Stomach (tissue), 4 donors: ENCODE results near the gene ZNF423.

Source experiments
- CTCF ChIP-seq, 7 experiments: fragments of 450-650 bp in 4 of 7; fragments of 200-600 bp in 3 of 7; sonication (generic) in 3 of 7; IDR thresholded peaks; one replicate each; pipeline ENCODE4 v1.5.1; 2016 to 2019; ENCODE audit warnings: antibody characterized with exemption in 7 of 7, control low read depth in 2 of 7, mild to moderate bottlenecking in 1 of 7
- EP300 ChIP-seq: sonication (generic); formaldehyde crosslinking; IDR thresholded peaks from one replicate; pipeline ENCODE4 v1.6.1; 2017; ENCODE audit warnings: antibody characterized with exemption
- POLR2A ChIP-seq, 4 donors: fragments of 450-650 bp; IDR thresholded peaks; one replicate each; pipeline ENCODE4 v1.6.1; 2016; ENCODE audit warnings: antibody characterized with exemption in 4 of 4, control low read depth in 2 of 4, mild to moderate bottlenecking in 1 of 4, moderate library complexity in 1 of 4

GRCh38 chr16:49883076-49884014 is 27.4 kb upstream of the ZNF423 start:
- TF ChIP-seq CTCF (IDR thresholded peaks at IDR 0.05) (no peak), POLR2A (IDR thresholded peaks at IDR 0.05) (no peak), EP300 (no peak)
